NCI-H128 (cell line): Measurements from ENCODE around the gene VASP.

ENCODE experiments used
- DNase-seq: peaks from one replicate; lab custom pipeline; 2025; ENCODE audit not compliant: unreplicated experiment; lab: John Stamatoyannopoulos, UW

The VASP gene

GRCh38 chr19:45506989-45507871 lies at the start of gene VASP:
TSS of gene VASP (plus strand) at chr19:45507479. CDS start at chr19:45507772, 293 bp downstream.
- DNase-seq: peak; percentile 59

DNA sequence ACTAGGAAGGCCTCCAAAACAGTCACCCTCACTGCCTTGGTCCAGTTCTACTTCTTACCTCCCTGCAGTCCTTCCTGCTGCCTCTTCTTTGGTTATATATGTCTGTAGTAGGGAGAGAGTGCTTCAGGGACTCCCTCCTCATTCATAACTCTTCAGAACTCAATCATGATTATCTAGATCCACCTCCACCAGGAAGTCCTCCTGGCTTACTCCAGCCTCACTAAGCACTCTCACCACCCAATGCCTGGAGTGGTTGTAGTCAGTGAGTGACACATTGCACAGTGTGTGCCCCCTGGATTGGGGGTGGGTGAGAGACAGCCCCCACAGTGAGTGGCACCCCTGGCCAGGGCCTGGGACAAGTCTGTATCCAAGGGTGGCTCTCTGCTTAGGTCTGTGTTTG lies 49.5 kb upstream of the VASP start:
- no peak for DNase-seq

GRCh38 chr19:45460807-45461347 lies 46.4 kb upstream of the VASP start:
- no peak for DNase-seq

DNA sequence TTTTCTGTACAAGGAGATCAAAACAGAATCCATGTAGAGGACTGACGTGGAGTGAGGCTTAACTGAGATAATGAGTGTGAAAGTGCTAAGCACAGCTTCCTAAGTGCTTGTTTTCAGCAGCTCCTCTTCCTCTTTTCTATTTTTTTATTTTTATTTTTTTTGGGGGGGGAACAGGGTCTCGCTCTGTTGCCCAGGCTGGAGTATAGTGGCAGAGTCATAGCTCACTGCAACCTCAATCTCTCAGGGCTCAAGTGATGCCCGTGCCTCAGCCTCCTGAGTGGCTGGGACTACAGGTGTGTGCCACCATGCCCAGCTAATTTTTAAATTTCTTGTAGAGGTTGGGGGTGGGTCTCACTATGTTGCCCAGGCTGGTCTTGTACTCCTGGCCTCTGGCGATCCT lies 45.1 kb upstream of the VASP start:
- no peak for DNase-seq

DNA sequence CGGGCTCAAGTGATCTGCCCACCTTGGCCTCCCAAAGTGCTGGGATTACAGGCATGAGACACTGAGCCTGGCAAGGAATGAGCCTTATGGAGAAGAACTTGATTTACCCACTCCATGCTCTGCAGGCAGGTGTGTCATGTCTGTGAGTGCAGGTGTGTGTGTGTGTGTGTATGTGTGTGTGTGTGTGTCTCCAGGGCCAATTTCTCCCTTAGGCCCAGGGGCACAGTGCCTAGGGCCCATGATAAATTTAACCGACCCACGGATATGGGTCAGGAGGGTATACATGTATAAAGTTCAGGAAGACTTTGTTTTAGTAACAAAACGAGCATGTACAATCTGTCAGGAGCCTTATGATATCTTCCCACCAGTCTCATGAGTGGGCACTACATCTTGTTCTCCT lies 44.0 kb upstream of the VASP start:
- no peak for DNase-seq

DNA sequence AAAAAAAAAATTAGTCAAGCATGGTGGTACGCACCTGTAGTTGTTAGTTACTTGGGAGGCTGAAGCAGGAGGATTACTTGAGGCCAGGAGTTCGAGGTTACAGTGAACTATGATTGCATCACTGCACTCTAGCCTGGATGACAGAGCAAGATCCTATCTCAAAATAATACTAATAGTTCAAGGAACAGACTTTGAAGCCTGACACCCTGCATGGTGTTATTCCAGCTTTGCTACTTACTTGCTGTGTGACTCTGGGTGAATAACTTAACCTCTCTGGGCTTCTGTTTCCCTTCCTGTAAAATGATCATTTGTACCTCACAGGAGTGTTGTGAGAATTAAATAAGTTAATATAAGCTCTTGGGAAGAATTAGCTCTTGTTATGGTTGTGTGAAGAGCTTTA lies 43.0 kb upstream of the VASP start:
- no peak for DNase-seq

DNA sequence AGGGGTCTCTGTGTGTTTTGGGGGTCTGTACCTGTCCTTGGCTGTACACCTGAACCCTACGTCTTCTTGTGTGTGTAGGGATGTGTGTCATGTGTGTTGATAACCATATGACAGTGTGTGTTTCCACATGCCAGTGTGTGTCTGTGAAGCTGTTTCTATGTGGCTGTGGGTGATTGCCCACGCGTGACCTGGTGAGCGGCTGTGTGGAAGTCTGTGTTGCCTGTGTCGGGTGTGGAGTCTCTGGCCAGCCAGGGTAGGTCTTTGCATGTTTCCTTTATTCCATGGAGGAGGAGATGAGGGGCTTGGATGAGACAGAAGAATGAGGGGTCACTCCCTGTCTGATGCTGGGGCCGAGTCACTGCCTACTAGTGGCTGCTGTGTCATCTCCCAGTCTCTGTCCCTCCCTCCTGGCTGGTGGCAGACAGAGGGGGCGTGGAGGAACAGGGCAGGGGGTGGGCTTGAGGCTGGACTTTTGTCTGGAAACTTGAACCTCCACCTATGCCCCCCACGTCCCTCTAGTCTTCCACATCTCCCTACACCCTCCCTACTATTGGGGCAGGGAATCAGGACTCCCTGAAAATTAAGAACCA lies 42.3 kb upstream of the VASP start:
- DNase-seq: no peak

GRCh38 chr19:45467115-45467455 lies 40.2 kb upstream of the VASP start:
- no peak for DNase-seq

- peak; percentile 71 for DNase-seq
Observed at GRCh38 chr19:45467456-45468158, 39.7 kb upstream of the VASP start, which contains the start of gene FOSB. TSS of gene FOSB (plus strand) at chr19:45467996. CDS start at chr19:45468587, 591 bp downstream.

GRCh38 chr19:45468159-45468651 lies 39.1 kb upstream of the VASP start:
- DNase-seq: no peak

DNA sequence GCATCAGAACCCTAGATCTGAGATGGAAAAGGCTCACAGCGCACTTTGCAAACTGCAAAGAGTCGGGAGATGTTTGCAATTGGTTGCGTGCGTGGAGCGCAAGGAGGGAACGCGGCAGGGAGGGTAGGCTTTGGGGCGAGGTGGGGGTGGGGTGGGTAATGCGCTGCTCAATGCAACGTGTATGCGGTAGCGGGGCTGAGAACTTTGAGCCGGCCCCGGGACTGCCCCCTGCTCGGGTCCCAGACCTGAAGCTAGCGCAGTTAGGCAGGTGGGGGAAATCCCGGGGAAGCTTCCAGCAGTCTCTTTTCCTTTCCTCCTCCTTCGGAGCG lies 38.5 kb upstream of the VASP start:
- DNase-seq: no peak

DNA sequence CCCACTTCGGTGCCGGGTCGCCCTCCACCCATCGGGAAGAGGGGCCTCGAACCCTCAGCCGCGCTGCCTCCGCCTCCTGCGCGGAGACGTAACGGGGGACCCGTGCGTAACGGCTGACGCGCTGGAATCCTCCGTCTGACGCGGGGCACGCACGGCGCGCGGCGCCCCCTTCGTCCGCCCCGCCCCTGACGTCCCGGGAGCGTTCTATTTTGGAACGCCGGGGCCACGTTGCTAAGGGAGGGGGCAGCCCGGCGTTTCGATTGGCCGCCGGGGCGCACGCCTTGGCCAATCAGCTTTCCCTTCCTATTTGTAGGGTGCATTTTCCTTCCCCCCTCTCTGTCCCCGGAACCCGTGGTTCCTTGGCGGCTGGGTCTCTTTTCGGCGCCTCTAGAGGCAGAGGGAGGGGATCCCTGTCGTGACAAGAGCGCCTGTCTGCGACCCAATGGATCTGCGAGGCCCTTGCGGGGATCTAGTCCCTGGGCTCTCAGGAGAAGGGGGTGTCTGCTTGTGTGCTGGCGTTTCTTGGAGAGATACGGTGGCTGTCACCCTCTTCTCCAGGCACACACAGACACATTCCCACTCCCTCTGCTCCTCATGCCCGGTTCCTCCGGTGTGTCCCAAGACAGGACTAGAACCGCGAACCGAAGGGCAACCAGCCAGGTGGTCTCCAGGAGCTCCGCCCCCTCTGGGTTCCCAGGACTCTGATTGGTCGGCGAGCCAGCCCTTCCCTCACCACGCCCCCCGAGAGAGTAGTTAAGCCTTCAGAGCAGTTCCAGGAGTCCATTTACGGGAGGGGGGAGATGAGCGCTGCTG lies 37.9 kb upstream of the VASP start:
- DNase-seq: peak; percentile 83

DNA sequence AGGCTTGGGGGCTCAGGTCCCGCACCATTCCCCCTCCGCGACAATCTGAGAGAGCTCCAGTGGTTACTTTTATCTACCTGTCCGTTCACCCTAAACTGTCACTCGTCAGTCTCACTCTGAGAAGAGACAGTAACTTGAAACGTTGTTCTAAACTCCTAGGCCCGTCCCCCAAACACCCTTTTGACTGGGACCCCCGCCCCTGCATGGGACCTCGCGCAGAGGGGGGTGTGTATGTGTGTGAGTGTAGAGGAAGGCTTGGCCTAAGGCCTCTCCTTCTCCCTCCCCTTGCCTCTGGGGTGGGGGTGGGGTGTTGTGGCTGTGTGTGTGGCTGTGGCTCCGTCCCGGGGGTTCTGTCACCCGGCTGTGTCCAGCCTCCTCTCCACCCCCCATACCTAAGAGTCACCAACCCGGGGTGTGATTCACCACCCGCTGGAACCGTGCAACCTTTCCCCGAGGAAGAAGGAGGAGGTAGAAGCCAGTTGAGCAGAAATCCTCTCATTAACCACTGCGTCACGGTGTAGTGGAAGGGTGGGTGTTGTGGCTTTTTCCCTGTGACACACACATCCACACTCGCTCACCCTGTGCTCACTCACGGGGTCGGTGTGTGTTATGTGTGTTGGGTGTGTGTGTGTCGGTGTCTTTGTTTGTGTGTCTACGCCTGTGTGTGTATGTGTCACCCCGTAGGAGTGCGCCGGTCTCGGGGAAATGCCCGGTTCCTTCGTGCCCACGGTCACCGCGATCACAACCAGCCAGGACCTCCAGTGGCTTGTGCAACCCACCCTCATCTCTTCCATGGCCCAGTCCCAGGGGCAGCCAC lies 37.1 kb upstream of the VASP start:
- no peak for DNase-seq

DNA sequence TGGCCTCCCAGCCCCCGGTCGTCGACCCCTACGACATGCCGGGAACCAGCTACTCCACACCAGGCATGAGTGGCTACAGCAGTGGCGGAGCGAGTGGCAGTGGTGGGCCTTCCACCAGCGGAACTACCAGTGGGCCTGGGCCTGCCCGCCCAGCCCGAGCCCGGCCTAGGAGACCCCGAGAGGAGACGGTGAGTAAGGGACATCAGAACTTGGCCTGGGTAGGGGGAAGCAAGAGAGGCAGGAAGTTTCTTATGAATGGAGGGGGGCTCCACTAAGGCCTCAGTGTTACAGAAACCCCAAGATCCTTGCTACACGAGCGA lies 36.6 kb upstream of the VASP start:
- no peak for DNase-seq

GRCh38 chr19:45471111-45471930 lies 36.0 kb upstream of the VASP start:
- DNase-seq: no peak

- DNase-seq: no peak
Observed at GRCh38 chr19:45471931-45472562, 35.2 kb upstream of the VASP start.

DNA sequence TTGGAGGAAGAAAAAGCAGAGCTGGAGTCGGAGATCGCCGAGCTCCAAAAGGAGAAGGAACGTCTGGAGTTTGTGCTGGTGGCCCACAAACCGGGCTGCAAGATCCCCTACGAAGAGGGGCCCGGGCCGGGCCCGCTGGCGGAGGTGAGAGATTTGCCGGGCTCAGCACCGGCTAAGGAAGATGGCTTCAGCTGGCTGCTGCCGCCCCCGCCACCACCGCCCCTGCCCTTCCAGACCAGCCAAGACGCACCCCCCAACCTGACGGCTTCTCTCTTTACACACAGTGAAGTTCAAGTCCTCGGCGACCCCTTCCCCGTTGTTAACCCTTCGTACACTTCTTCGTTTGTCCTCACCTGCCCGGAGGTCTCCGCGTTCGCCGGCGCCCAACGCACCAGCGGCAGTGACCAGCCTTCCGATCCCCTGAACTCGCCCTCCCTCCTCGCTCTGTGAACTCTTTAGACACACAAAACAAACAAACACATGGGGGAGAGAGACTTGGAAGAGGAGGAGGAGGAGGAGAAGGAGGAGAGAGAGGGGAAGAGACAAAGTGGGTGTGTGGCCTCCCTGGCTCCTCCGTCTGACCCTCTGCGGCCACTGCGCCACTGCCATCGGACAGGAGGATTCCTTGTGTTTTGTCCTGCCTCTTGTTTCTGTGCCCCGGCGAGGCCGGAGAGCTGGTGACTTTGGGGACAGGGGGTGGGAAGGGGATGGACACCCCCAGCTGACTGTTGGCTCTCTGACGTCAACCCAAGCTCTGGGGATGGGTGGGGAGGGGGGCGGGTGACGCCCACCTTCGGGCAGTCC lies 34.5 kb upstream of the VASP start:
- no peak for DNase-seq

DNA sequence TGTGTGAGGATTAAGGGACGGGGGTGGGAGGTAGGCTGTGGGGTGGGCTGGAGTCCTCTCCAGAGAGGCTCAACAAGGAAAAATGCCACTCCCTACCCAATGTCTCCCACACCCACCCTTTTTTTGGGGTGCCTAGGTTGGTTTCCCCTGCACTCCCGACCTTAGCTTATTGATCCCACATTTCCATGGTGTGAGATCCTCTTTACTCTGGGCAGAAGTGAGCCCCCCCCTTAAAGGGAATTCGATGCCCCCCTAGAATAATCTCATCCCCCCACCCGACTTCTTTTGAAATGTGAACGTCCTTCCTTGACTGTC lies 34.0 kb upstream of the VASP start:
- no peak for DNase-seq
